GM12865 (cell line): ENCODE data around the gene RAB25.

Source experiments
- DNase-seq: peaks from one replicate; pipeline ENCODE4 v3.0.0; 2010; ENCODE audit warnings: low read depth
- H3K4me3 ChIP-seq: 2 replicates; pipeline ENCODE4 v1.5.1; 2011; ENCODE audit warnings: mild to moderate bottlenecking, low read depth, low read length, control low read depth
- TF ChIP-seq, protein P1 (sequence below): IDR thresholded peaks from 2 replicates; pipeline ENCODE4 v1.5.1; 2011; ENCODE audit warnings: low read length, control low read depth, low read depth, inconsistent platforms; ENCODE audit not compliant: insufficient read depth; ENCODE audit errors: missing control alignments

Gene RAB25

DNA sequence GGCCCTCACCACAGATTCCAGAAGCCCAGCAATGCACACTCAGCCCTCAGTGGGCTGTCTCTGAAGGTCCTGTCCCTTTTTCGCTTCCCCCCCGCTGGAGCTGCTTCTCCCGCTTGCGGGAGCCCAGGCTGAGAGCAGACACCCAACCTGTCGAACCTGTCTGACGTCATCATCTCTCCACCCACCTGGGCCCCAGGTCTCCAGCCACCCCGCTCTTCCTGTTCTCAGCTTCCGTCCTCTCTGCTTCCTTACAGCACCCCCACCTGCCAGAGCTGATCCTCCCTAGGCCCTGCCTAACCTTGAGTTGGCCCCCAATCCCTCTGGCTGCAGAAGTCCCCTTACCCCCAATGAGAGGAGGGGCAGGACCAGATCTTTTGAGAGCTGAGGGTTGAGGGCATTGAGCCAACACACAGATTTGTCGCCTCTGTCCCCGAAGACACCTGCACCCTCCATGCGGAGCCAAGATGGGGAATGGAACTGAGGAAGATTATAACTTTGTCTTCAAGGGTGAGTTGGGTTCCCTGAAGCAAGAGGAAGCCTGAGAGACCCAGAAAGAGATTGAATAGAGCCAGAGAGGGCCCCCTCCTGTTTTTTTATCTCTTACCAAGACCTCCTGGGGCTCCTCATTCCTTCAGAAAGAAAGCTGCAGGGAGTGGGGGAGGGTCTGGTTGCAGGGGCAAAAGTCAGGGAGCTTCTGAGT is at the start of gene RAB25:
Gene RAB25, plus strand, starts transcription at position 224 of the 700 bp plus-strand sequence. Its CDS starts 241 bp downstream, at position 465.
- TF ChIP-seq, protein P1, sequence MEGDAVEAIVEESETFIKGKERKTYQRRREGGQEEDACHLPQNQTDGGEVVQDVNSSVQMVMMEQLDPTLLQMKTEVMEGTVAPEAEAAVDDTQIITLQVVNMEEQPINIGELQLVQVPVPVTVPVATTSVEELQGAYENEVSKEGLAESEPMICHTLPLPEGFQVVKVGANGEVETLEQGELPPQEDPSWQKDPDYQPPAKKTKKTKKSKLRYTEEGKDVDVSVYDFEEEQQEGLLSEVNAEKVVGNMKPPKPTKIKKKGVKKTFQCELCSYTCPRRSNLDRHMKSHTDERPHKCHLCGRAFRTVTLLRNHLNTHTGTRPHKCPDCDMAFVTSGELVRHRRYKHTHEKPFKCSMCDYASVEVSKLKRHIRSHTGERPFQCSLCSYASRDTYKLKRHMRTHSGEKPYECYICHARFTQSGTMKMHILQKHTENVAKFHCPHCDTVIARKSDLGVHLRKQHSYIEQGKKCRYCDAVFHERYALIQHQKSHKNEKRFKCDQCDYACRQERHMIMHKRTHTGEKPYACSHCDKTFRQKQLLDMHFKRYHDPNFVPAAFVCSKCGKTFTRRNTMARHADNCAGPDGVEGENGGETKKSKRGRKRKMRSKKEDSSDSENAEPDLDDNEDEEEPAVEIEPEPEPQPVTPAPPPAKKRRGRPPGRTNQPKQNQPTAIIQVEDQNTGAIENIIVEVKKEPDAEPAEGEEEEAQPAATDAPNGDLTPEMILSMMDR, result no peak
- H3K4me3 ChIP-seq, result no peak within 1 kb of the TSS
- no peak for DNase-seq

DNA sequence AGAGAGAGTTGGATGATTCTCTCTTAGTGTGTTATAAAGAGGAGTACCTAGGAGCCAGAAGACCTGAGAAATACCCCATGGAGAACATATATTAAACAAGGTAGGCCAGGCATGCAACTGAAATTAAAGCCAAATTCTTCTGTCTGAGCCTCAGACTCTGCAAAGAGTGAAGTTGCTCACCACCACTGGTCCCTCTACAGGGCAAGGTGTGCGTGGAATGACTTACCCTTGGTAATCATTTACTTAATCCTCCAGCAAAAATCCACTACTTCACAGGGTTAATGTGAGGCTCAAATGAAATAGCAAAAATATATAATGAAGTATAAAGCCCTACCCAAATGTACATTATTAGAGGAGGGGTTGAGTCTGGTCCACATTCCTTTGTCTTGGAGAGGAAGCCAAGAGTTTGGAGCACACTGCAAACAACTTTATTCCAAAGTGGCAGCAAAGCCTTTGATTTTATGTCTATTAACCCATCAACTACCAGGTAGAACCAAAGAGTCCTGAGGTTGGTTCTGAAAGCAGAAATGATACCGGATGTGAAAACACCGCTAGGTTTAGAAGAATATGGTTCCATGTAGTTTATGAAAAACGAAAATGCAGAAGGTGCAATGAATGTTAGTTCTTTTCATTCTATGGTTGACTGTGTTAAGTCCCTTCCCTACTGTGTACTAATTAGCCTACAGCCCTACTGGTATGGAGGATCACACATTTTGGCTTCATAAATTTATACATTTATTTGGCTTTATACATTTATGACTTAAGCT is 48.7 kb upstream of the RAB25 start:
- TF ChIP-seq, protein P1, result no peak
- DNase-seq, result peak; percentile 76
- no peak overlapping the region for H3K4me3 ChIP-seq

DNA sequence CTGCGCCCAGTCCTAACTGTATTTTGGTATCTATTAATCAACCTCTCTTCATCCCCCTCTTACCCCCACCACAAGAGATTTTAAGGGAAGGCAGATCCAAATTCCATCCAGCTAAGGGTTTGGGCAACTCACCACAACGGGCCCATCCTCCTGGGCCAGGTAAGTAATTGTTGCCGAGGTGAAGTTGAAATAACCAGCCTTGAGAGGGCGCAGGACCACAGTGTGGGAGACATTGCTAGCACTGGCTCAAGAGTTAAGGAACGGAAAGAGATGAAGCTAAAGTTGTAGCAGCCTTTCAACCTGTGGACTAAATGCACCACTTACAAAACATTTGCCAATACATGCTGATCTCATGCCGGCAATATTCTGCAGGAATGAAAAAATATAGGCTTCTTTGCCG is 46.1 kb upstream of the RAB25 start:
- no peak overlapping the region for H3K4me3 ChIP-seq
- TF ChIP-seq, protein P1, result no peak

DNA sequence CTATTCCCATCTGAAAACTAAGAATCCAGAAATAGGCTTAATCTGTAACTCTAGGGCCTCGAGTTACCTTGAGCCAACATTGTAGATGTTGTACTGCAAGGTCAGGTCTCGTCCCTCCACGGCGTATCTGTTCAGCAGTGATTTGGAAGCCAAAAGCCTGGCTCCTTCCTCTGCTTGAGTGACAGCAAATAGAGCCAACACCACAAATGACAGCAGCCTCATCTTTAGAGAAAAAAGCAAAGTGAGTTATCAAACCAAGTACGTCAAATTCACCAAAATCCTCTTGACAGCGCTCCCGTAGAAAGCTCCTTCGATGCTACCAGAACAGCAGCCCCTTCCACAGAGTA is 41.0 kb upstream of the RAB25 start:
- peak overlapping the region; percentile 89 for H3K4me3 ChIP-seq
- DNase-seq, result no peak
- TF ChIP-seq, protein P1, result no peak

More for the DNA sequence above, 46.1 kb upstream of the RAB25 start:
- no peak for DNase-seq

DNA sequence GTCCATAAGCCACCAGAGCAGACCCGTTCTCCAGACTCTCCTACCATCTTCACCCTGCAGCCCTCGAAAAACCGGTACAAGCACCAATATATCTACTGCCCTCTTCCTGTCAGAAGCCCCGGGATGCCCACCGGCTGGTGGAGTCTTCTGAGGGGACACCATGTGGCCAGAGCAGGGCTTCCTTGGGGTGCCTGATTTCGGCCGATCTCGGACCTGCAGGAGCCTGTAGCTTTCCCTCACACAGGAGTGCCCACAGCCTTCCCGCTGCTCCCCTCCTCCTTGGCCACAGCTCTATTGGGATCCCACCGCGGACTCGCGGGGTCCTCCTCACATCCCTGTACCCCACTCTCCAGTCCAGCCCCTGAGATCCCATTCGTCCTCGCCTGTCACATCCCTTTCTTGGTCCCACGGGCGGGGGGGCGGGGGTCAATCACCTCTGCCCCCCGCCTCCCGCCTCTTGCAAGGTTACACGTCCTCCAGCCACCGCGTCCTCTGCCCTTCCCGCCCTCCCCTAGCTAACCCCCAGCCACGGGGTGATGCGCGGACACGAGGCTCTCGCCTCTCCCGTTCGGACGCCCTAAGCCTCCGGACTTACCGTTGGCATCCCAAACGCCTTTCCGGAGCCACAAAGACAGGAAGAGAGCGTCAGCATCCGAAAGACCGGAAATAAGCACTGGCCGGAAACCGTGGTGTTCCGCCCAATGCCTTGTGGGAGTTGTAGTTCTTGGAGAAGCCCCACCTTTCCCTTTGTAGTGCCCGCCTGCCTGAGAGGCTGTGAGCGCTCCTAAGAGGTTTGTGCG is 40.5 kb upstream of the RAB25 start, which contains the start of gene SSR2:
Gene SSR2, minus strand, starts transcription at position 659 of the 800 bp plus-strand sequence. CDS start 784 bp downstream, outside the sequence.
- peak; percentile 94 for DNase-seq
- H3K4me3 ChIP-seq, result peak within 1 kb of the TSS; percentile 89
- TF ChIP-seq, protein P1, result no peak

DNA sequence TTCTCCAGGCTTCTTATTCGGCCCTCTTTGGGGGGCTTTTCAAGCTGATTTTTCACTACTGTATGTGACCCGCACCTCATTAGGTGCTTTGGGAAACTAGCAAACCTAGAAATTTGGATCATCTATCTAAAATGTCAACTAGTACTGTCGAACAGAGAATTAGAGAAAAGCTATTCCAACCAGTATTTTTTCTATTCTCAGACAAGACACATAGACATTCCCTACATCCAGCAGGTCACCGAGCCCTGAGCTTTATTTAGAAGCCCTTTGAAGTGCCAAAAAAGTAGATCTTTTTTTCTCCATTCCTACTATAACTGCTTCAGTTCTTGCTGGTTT is 39.9 kb upstream of the RAB25 start:
- peak overlapping the region; percentile 7 for H3K4me3 ChIP-seq
- TF ChIP-seq, protein P1, result no peak
- DNase-seq, result no peak
